ENCODE data around the gene IFT122.
A peak's percentile ranks its signal among the peaks of the same experiment; 100 is the strongest.

Gene IFT122

GRCh38 chr3:129522953-129523352 is 82.9 kb downstream of the IFT122 start:
- in situ Hi-C loops (cut with HindIII; ENCODE audit: low sequenced_read_pairs): no loop called here
- no peak overlapping the region for H3K4me3 ChIP-seq (ENCODE audit: low read depth, low read length)
- TF ChIP-seq, protein P1, sequence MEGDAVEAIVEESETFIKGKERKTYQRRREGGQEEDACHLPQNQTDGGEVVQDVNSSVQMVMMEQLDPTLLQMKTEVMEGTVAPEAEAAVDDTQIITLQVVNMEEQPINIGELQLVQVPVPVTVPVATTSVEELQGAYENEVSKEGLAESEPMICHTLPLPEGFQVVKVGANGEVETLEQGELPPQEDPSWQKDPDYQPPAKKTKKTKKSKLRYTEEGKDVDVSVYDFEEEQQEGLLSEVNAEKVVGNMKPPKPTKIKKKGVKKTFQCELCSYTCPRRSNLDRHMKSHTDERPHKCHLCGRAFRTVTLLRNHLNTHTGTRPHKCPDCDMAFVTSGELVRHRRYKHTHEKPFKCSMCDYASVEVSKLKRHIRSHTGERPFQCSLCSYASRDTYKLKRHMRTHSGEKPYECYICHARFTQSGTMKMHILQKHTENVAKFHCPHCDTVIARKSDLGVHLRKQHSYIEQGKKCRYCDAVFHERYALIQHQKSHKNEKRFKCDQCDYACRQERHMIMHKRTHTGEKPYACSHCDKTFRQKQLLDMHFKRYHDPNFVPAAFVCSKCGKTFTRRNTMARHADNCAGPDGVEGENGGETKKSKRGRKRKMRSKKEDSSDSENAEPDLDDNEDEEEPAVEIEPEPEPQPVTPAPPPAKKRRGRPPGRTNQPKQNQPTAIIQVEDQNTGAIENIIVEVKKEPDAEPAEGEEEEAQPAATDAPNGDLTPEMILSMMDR (IDR thresholded peaks at IDR 0.05; ENCODE audit: low read depth, low read length): no peak
- DNase-seq (ENCODE audit: low read depth, low spot score): no peak

DNA sequence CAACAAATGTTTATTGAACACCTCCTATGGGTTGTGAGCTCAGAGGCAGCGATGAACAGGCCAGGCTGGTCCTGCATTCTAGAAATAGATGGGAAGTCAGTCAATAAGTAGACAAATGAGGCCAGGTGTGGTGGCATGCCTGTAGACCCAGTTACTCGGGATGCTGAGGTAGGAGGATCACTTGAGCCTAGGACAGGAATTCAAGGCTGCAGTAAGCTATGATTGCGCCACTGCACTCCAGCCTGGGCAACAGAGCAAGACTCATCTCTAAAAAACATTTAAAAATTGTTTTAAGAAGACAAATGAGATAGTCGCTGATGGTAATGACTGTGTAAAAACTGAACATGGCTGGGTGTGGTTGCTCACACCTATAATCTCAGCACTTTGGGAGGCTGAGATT is 84.1 kb downstream of the IFT122 start:
- in situ Hi-C loops (cut with HindIII; ENCODE audit: low sequenced_read_pairs): no loop called here
- TF ChIP-seq, protein P1 (IDR thresholded peaks at IDR 0.05; ENCODE audit: low read depth, low read length): no peak

GRCh38 chr3:129525341-129525968 is 85.4 kb downstream of the IFT122 start:
- in situ Hi-C loops (cut with HindIII; ENCODE audit: low sequenced_read_pairs): no loop called here
- TF ChIP-seq, protein P1 (IDR thresholded peaks at IDR 0.05; ENCODE audit: low read depth, low read length): no peak
- no peak overlapping the region for H3K4me3 ChIP-seq (ENCODE audit: low read depth, low read length)
- DNase-seq (ENCODE audit: low read depth, low spot score): peak; percentile 43

More for the DNA sequence above, 84.1 kb downstream of the IFT122 start:
- no peak overlapping the region for H3K4me3 ChIP-seq (ENCODE audit: low read depth, low read length)
- DNase-seq (ENCODE audit: low read depth, low spot score): no peak

DNA sequence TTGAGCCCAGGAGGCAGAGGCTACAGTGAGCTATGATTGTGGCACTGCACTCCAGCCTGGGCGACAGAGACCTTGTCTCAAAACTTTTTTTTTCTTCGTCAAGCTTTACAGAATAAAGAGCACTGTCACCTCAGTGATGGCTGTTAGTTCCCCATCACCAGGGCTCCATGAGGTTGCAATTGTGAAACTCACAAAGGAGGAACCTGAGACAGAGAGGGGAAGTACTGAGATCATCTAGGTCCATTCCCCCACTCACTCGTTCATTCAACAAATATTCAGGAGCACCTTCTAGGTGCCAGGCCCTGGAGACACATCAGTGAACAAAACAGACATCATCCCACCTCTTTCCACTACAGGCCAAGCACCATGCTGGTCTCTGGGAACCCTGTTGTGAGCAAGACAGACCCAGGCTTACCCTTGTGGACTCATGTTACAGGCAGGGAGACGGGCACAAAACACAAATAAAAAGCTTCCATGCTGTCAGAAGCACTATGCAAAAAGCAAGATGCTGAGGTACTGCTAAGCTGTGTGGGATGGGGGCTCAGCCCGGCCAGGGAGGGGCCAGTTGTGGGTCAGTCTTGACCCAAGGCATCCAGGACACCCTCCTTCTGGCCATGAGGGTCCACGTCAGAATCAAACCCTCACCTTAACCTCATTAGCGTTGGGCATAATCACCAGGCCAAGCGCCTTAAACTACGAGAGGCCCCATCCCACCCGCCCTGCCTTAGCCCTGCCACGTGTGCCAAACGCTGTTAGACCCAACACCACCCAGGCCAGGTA is 86.3 kb downstream of the IFT122 start:
- peak; percentile 35 for DNase-seq (ENCODE audit: low read depth, low spot score)
- H3K4me3 ChIP-seq (ENCODE audit: low read depth, low read length): no peak overlapping the region
- in situ Hi-C loops (cut with HindIII; ENCODE audit: low sequenced_read_pairs): no loop called here
- TF ChIP-seq, protein P1 (IDR thresholded peaks at IDR 0.05; ENCODE audit: low read depth, low read length): no peak

DNA sequence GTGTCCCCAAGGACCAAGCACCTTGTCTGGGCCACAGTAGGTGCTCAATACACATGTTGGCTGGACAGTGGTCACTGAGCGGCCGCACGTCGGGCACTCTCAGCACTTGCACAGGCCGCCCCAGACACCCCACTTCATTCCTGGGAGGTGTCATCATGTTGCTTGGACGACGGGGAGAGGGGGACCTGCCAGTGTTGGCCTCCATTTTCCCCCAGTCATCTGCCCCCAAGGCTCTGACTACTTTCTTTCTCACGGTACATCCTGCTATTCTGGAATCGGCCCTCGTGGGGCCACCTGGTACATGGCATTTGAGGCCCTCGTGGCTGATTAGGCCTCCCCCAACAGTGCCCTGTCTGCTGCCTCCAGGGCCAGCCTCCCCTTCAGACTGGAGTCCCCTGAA is 87.2 kb downstream of the IFT122 start:
- H3K4me3 ChIP-seq (ENCODE audit: low read depth, low read length): no peak overlapping the region
- in situ Hi-C loops (cut with HindIII; ENCODE audit: low sequenced_read_pairs): no loop called here
- DNase-seq (ENCODE audit: low read depth, low spot score): no peak
- TF ChIP-seq, protein P1 (IDR thresholded peaks at IDR 0.05; ENCODE audit: low read depth, low read length): no peak

- DNase-seq (ENCODE audit: low read depth, low spot score): no peak
- no peak within 1 kb of the TSS for H3K4me3 ChIP-seq (ENCODE audit: low read depth, low read length)
- TF ChIP-seq, protein P1 (IDR thresholded peaks at IDR 0.05; ENCODE audit: low read depth, low read length): no peak
- in situ Hi-C loops (cut with HindIII; ENCODE audit: low sequenced_read_pairs): no loop called here
Observed at GRCh38 chr3:129528589-129529100, 88.6 kb downstream of the IFT122 start, which contains the start of gene RHO. Gene RHO, plus strand, starts transcription at chr3:129528639. Its CDS starts 95 bp downstream, at chr3:129528734.
